C4-2B (cell line): Measurements from ENCODE around the gene PTPRR.

Experiments
- CTCF ChIP-seq: fragments of 450-650 bp; conservative IDR thresholded peaks from 2 replicates; pipeline ENCODE4 v1.5.1; 2017; ENCODE audit warnings: mild to moderate bottlenecking
- ZFX ChIP-seq: fragments of 450-650 bp; IDR thresholded peaks from 2 replicates; pipeline ENCODE4 v1.6.1; 2017

DNA sequence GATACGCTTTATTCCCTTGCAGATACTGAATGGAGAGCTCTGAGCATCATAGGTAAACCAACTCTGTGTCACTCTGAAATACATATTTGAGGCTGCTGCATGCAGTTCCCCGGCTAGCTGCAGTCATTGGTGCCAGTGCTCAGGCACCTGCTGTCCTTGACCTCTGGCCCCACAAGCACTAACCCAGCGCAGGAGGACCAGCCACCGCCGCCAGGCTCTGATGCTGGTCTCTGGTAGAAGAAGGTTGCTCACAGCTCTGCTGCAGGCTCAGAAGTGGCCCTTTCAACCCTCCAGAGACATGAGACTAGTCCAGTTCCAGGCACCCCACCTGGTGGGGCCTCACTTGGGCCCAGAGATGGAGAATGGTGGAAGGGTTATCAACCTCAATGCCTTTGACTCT lies 248.8 kb downstream of the PTPRR start:
- TF ChIP-seq CTCF (no peak), ZFX (no peak)
